OCI-LY7 (cell line): ENCODE results near the gene TRIM40.

ENCODE experiments used
- CTCF ChIP-seq: fragments of 200-600 bp; sonication (generic); conservative IDR thresholded peaks from 2 replicates; pipeline ENCODE4 v1.5.1; 2014; ENCODE audit warnings: mild to moderate bottlenecking, antibody characterized with exemption, low read length, moderate library complexity, mixed read lengths
- EZH2phosphoT487 ChIP-seq: fragments of 200-600 bp; sonication (generic); IDR thresholded peaks from 2 replicates; pipeline ENCODE4 v1.6.1; 2018; ENCODE audit warnings: low read depth, borderline replicate concordance, mild to moderate bottlenecking, mixed run types, antibody characterized with exemption, low read length, moderate library complexity, mixed read lengths

DNA sequence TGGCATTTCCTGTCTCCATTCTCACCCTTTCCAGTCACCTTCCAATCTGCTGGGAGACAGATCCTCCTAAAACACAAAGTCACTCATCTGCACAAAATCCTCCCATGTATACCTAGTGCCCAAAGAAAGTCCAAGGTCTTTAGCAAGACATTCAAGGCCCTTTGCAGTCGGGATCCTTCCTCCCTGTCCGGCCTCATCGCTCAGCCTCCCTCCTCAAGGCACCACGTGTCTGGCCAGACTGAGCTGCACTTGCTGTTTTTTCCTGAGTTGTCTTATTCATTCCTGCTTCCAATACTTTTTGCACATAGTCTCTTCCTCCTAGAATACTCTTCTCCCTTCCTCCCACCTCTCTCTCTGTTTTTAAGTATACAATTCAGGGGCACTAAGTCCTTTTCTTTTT is 28.8 kb downstream of the TRIM40 start:
- TF ChIP-seq CTCF (no peak), EZH2phosphoT487 (no peak)
